BE2C (cell line): ENCODE measurements around the gene AAR2.
A peak's percentile ranks its signal among the peaks of the same experiment; 100 is the strongest.

Experiments
- DNase-seq: peaks from one replicate; pipeline ENCODE4 v3.0.0-alpha.2; 2020
- H3K27me3 ChIP-seq: fragments of 250-450 bp; sonication (Bioruptor Pico); 2 replicates; pipeline ENCODE4 v1.5.1; 2020; ENCODE audit warnings: mild to moderate bottlenecking
- H3K36me3 ChIP-seq: fragments of 250-450 bp; sonication (Bioruptor Pico); 2 replicates; pipeline ENCODE4 v1.5.1; 2020; ENCODE audit warnings: mild to moderate bottlenecking
- H3K4me1 ChIP-seq: fragments of 250-450 bp; sonication (Bioruptor Pico); 2 replicates; pipeline ENCODE4 v1.5.1; 2020
- H3K4me3 ChIP-seq: 2 replicates; pipeline ENCODE4 v1.5.1; 2011; ENCODE audit warnings: low read depth, low read length
- H3K9me3 ChIP-seq: fragments of 250-450 bp; sonication (Bioruptor Pico); 2 replicates; pipeline ENCODE4 v1.5.1; 2020
- TF ChIP-seq, protein P1 (sequence below): IDR thresholded peaks from 2 replicates; pipeline ENCODE4 v1.5.1; 2012; ENCODE audit warnings: mild to moderate bottlenecking, low read depth, low read length

The AAR2 gene

DNA sequence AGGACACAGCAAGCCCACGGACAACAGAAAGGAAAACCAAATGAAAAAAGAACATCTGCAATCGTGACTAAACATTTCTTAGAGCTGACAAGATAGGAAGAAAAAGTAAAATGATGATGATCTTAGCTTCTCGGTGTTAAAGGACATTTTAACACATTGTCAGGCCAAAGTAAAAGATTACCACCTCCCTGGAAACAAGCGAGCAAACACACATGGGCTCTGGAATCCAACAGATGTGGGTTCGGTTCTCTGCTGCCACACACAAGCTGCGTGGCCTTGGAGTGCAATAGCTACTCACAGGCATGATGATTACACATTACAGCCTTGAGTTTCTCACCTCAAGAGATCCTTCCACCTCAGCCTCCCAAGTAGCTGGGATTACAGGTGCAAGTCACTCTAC, 7.5 kb upstream of the AAR2 start:
- DNase-seq = no peak
- no peak overlapping the region for H3K4me3 ChIP-seq
- TF ChIP-seq, protein P1, sequence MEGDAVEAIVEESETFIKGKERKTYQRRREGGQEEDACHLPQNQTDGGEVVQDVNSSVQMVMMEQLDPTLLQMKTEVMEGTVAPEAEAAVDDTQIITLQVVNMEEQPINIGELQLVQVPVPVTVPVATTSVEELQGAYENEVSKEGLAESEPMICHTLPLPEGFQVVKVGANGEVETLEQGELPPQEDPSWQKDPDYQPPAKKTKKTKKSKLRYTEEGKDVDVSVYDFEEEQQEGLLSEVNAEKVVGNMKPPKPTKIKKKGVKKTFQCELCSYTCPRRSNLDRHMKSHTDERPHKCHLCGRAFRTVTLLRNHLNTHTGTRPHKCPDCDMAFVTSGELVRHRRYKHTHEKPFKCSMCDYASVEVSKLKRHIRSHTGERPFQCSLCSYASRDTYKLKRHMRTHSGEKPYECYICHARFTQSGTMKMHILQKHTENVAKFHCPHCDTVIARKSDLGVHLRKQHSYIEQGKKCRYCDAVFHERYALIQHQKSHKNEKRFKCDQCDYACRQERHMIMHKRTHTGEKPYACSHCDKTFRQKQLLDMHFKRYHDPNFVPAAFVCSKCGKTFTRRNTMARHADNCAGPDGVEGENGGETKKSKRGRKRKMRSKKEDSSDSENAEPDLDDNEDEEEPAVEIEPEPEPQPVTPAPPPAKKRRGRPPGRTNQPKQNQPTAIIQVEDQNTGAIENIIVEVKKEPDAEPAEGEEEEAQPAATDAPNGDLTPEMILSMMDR = no peak

DNA sequence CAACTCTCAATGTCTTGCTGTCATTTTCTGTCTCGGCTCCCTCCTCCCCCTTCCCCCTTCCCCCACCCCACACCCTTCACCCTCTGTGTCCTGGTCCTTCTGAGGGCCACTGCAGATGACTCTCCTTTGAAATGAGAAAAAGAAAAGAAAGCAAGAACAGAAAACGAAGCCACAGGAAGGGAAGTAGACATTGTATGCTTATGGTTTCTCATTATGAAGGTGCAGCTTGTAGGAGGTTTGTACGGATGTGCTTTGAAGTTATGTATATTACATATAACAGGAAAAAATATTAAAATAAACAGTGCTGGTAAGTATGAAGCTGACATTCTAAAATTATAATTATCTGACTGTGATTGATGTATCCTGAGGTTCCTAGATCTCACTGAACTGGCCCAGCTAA, 6.3 kb upstream of the AAR2 start:
- H3K27me3 ChIP-seq = no peaks in the 10 kb centered on the region
- no peak for DNase-seq
- H3K4me3 ChIP-seq = no peak overlapping the region
- TF ChIP-seq, protein P1 = no peak
- no peaks in the 10 kb centered on the region for H3K36me3 ChIP-seq
- no peaks in the 10 kb centered on the region for H3K4me1 ChIP-seq
- H3K9me3 ChIP-seq = no peaks in the 10 kb centered on the region

More for the DNA sequence above, 7.5 kb upstream of the AAR2 start:
- H3K4me1 ChIP-seq = no peaks in the 10 kb centered on the region
- H3K36me3 ChIP-seq = no peaks in the 10 kb centered on the region
- H3K9me3 ChIP-seq = no peaks in the 10 kb centered on the region
- H3K27me3 ChIP-seq = no peaks in the 10 kb centered on the region

DNA sequence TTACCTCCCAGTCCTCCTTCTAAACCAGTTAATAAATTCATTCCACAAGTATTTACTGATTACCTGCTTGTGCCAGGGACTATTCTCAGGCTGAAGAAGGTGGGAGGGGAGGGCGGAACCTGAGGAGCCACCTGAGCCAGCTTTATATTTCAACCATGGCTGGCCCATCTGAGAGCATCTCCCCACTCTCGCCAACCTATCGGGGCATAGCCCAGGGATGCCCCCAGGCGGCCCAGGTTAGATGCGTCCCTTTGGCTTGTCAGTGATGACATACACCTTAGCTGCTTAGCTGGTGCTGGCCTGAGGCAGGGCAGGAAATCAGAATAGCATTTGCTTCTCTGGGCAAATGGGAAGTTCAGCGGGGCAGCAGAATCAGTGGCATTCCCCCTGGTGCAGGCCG, 4.9 kb upstream of the AAR2 start:
- Histone ChIP-seq H3K4me3 (no peak overlapping the region), H3K4me1 (no peaks in the 10 kb centered on the region), H3K27me3 (no peaks in the 10 kb centered on the region), H3K9me3 (no peaks in the 10 kb centered on the region), H3K36me3 (no peaks in the 10 kb centered on the region)
- TF ChIP-seq, protein P1 = no peak
- no peak for DNase-seq

DNA sequence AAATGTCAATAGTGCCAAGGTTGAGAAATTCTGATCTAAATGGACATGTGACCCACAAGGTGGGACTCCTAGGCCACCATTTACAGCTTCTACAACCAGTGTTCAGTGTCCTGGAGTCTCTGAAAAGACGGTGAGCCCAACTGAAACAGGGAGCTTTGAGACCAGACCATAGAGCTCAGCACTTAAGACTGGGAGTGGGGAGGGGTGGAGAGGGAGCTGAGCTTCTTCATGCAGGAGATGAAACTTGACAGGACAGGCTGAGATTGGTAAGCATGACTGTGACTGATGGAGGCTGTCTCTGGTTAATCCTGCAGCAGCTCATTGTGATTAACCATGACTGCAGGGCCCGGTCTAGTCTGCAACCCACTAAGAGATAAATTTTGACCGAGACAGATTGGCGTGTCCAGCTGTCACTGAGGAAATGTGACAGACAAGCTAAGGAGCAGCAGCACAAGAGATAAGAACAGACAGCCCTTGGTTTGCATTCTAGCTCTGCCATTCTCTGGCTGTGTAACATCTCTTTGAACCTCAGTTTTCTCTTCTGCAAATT, 1.4 kb upstream of the AAR2 start:
- Histone ChIP-seq H3K27me3 (no peaks in the 10 kb centered on the region), H3K9me3 (no peaks in the 10 kb centered on the region), H3K4me1 (no peaks in the 10 kb centered on the region), H3K4me3 (no peak overlapping the region), H3K36me3 (peaks cover 3% of the 10 kb centered on the region)
- TF ChIP-seq, protein P1 = no peak
- no peak for DNase-seq

DNA sequence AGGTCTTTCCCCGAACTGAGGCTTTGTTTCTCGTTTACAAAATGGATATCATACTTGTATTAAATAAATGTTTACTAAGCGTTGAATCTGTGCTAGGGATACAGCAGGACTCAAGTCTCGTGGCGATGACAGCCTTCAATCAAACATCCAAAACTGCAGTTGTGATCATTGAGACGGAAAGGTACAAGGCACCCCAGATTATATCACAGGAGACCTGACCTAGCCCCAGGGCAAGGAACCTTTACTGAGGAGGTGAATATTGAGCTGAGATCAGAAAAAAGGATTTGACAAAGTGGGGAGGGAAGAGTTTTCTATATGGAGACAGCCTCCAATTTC, 476 bp downstream of the AAR2 start:
- peaks cover 13% of the 10 kb centered on the region for H3K36me3 ChIP-seq
- no peaks in the 10 kb centered on the region for H3K4me1 ChIP-seq
- no peaks in the 10 kb centered on the region for H3K9me3 ChIP-seq
- H3K27me3 ChIP-seq = no peaks in the 10 kb centered on the region
- no peak for DNase-seq
- H3K4me3 ChIP-seq = peak overlapping the region; percentile 100
- TF ChIP-seq, protein P1 = no peak

DNA sequence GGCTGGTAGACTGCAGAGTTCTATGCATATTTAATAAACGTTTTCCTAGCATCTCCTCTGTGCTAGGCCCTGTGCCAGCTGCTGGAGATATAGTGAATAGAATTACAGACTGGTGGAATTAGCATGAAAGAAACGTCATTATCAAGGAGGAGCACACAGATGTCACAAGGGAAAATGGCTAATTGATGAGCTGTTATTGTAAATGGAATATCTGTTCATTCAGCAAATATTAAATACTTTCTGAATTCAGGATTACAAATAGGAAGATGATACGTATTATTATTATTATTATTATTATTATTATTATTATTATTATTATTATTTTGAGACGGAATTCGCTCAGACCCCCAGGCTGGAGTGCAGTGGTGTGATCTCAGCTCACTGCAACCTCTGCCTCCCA, 1.2 kb downstream of the AAR2 start:
- TF ChIP-seq, protein P1 = no peak
- peak overlapping the region; percentile 100 for H3K4me3 ChIP-seq
- H3K27me3 ChIP-seq = no peaks in the 10 kb centered on the region
- no peak for DNase-seq
- peaks cover 13% of the 10 kb centered on the region for H3K36me3 ChIP-seq
- H3K4me1 ChIP-seq = no peaks in the 10 kb centered on the region
- no peaks in the 10 kb centered on the region for H3K9me3 ChIP-seq
